H1 (cell line): ENCODE data around the gene MYG1. TPM values are rescaled to one million over a fixed set of nuclear protein-coding genes. Genes with fewer than 3 reads are reported as not detected.

Experiments
- CBX8 ChIP-seq: fragments of 300-800, 300-1000 bp; sonication (generic); IDR thresholded peaks from 2 replicates; pipeline ENCODE4 v1.7.1; 2016; ENCODE audit warnings: low read depth, low read length, borderline replicate concordance
- SAP30 ChIP-seq: fragments of 300-600 bp; sonication (generic); IDR thresholded peaks from 2 replicates; pipeline ENCODE4 v1.7.1; 2012; ENCODE audit warnings: low read length, moderate library complexity, mild to moderate bottlenecking, inconsistent platforms; ENCODE audit not compliant: insufficient read depth, insufficient replicate concordance
- SIX5 ChIP-seq: IDR thresholded peaks from 2 replicates; pipeline ENCODE4 v1.6.1; 2011; ENCODE audit warnings: mild to moderate bottlenecking, low read depth, low read length
- polyA plus RNA-seq, 7 experiments: library from polyadenylated mRNA; depleted of rRNA in 3 of 7; stranded (reverse) in 5 of 7; unstranded in 2 of 7; fragments of >200 nt in 5 of 7; fragments of 200-250 nt in 2 of 7; gene quantifications; 1 replicate in 5 of 7; 2 replicates in 1 of 7; 4 replicates in 1 of 7; pipeline versions ENCODE4 v1.2.1 to v1.2.3, GENCODE V29; 2011 to 2013; ENCODE audit warnings: missing spikeins in 2 of 7, mixed read lengths in 2 of 7
- total RNA-seq: library from RNA; stranded (reverse); fragmentation: NEBNext Ultra II Directional; extraction: Animal tissue kit (Norgen Biotek cat#: 25700); gene quantifications from 2 replicates; pipeline ENCODE4 v1.2.1, GENCODE V29; 2021
- TF ChIP-seq, protein P1 (sequence below): IDR thresholded peaks from 2 replicates; pipeline ENCODE4 v1.6.1; 2012; ENCODE audit warnings: inconsistent platforms

MYG1 gene
- total and polyA plus RNA-seq, 2 of the 8 experiments (the other 6 are each of a cell fraction or from before 2014, with no cell fraction given), result 83.3 to 104 TPM

DNA sequence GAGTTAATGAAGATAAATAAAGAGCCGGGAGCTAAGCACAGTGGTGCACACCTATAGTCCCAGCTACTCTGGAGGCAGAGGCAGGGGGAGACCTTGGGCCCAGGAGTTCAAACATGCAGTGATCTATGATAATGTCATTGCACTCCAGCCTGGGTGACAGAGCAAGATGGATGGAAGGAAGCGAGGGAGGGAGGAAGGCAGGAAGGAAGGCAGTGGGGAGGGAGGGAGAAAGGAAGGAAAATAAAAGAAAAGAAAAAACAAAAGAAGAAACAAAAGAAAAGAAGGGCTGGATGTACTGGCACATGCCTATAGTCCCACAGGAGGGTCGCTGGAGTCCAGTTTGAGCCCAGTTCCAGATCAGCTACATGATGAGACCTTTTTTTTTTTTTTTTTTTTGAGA, 55.6 kb downstream of the MYG1 start (continued):
- TF ChIP-seq CBX8 (no peak), SAP30 (no peak), SIX5 (no peak)
- TF ChIP-seq, protein P1, sequence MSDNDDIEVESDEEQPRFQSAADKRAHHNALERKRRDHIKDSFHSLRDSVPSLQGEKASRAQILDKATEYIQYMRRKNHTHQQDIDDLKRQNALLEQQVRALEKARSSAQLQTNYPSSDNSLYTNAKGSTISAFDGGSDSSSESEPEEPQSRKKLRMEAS, result no peak

Other genes with a start within 250 kb of the MYG1 start
- 4.7 and 5.8 TPM in 2 replicates for gene TNS2, start 249.6 kb upstream of the MYG1 start, total RNA-seq
- 2.8 and 5.0 TPM in 2 replicates for gene TNS2, start 249.6 kb upstream of the MYG1 start, polyA plus RNA-seq (2011; rRNA removed)
- gene SPRYD3, start 220.3 kb upstream of the MYG1 start, total RNA-seq, result 6.6 and 6.8 TPM in 2 replicates
- gene SPRYD3, start 220.3 kb upstream of the MYG1 start, polyA plus RNA-seq (2011; rRNA removed), result 8.0 and 10.4 TPM in 2 replicates
- gene IGFBP6, start 202.0 kb upstream of the MYG1 start, total RNA-seq, result 13.7 and 16.4 TPM in 2 replicates
- gene IGFBP6, start 202.0 kb upstream of the MYG1 start, polyA plus RNA-seq (2011; rRNA removed), result 14.7 and 25.3 TPM in 2 replicates
- gene SOAT2, start 196.2 kb upstream of the MYG1 start, total RNA-seq, result not detected in 2 replicates
- gene SOAT2, start 196.2 kb upstream of the MYG1 start, polyA plus RNA-seq (2011; rRNA removed), result 0.08 and 0.13 TPM in 2 replicates
- 35.6 and 40.0 TPM in 2 replicates for gene ZNF740, start 119.0 kb upstream of the MYG1 start, total RNA-seq
- 7.6 and 8.2 TPM in 2 replicates for gene ZNF740, start 119.0 kb upstream of the MYG1 start, polyA plus RNA-seq (2011; rRNA removed)
- gene CSAD, start 118.8 kb upstream of the MYG1 start, total RNA-seq, result 8.8 and 10.0 TPM in 2 replicates
- gene CSAD, start 118.8 kb upstream of the MYG1 start, polyA plus RNA-seq (2011; rRNA removed), result 11.3 and 15.4 TPM in 2 replicates
- gene ITGB7, start 92.4 kb upstream of the MYG1 start, total RNA-seq, result 0.54 and 1.2 TPM in 2 replicates
- gene ITGB7, start 92.4 kb upstream of the MYG1 start, polyA plus RNA-seq (2011; rRNA removed), result 0.25 and 0.35 TPM in 2 replicates
- 68.6 and 68.9 TPM in 2 replicates for gene RARG, start 67.5 kb upstream of the MYG1 start, total RNA-seq
- 68.6 and 84.2 TPM in 2 replicates for gene RARG, start 67.5 kb upstream of the MYG1 start, polyA plus RNA-seq (2011; rRNA removed)
- gene ESPL1, start 31.4 kb upstream of the MYG1 start, total RNA-seq, result 47.0 and 52.7 TPM in 2 replicates
- 31.8 and 49.6 TPM in 2 replicates for gene ESPL1, start 31.4 kb upstream of the MYG1 start, polyA plus RNA-seq (2011; rRNA removed)
- 265 and 290 TPM in 2 replicates for gene PFDN5, start 4.2 kb upstream of the MYG1 start, total RNA-seq
- 339 and 630 TPM in 2 replicates for gene PFDN5, start 4.2 kb upstream of the MYG1 start, polyA plus RNA-seq (2011; rRNA removed)
- 66.1 and 68.2 TPM in 2 replicates for gene AAAS, start 21.9 kb downstream of the MYG1 start, total RNA-seq
- gene AAAS, start 21.9 kb downstream of the MYG1 start, polyA plus RNA-seq (2011; rRNA removed), result 97.6 and 126 TPM in 2 replicates
- gene SP7, start 36.7 kb downstream of the MYG1 start, total RNA-seq, result 0.13 TPM in 1 of 2 replicates, not detected in the other
- gene SP7, start 36.7 kb downstream of the MYG1 start, polyA plus RNA-seq (2011; rRNA removed), result 0.12 and 0.27 TPM in 2 replicates
- 75.2 and 79.1 TPM in 2 replicates for gene SP1, start 80.5 kb downstream of the MYG1 start, total RNA-seq
- gene SP1, start 80.5 kb downstream of the MYG1 start, polyA plus RNA-seq (2011; rRNA removed), result 46.4 and 50.7 TPM in 2 replicates
- 0.34 and 0.35 TPM in 2 replicates for gene AMHR2, start 124.2 kb downstream of the MYG1 start, total RNA-seq
- gene AMHR2, start 124.2 kb downstream of the MYG1 start, polyA plus RNA-seq (2011; rRNA removed), result 0.29 and 0.47 TPM in 2 replicates
- gene PRR13, start 142.0 kb downstream of the MYG1 start, total RNA-seq, result 164 and 185 TPM in 2 replicates
- 80.4 and 82.9 TPM in 2 replicates for gene PRR13, start 142.0 kb downstream of the MYG1 start, polyA plus RNA-seq (2011; rRNA removed)
- gene PCBP2, start 152.4 kb downstream of the MYG1 start, total RNA-seq, result 1,114 and 1,123 TPM in 2 replicates
- 470 and 473 TPM in 2 replicates for gene PCBP2, start 152.4 kb downstream of the MYG1 start, polyA plus RNA-seq (2011; rRNA removed)
- 21.4 and 23.4 TPM in 2 replicates for gene MAP3K12, start 199.8 kb downstream of the MYG1 start, total RNA-seq
- 42.7 and 54.1 TPM in 2 replicates for gene MAP3K12, start 199.8 kb downstream of the MYG1 start, polyA plus RNA-seq (2011; rRNA removed)
- 66.1 and 69.9 TPM in 2 replicates for gene TARBP2, start 201.6 kb downstream of the MYG1 start, total RNA-seq
- gene TARBP2, start 201.6 kb downstream of the MYG1 start, polyA plus RNA-seq (2011; rRNA removed), result 122 and 135 TPM in 2 replicates
- 0.80 TPM in 1 of 2 replicates, not detected in the other for gene NPFF, start 207.8 kb downstream of the MYG1 start, total RNA-seq
- gene NPFF, start 207.8 kb downstream of the MYG1 start, polyA plus RNA-seq (2011; rRNA removed), result not detected in 2 replicates